Neutrophil (primary cell): Measurements from ENCODE around the gene NUBP1.
"Not testable (repeated sequence)": the region's sequence is repeated elsewhere in the genome, so short reads cannot be mapped to it uniquely, and the experiment has no call there.

Experiments
- H3K27ac ChIP-seq: fragments of 200-600 bp; sonication (generic); 2 replicates; pipeline ENCODE4 v1.5.1; 2016; ENCODE audit warnings: mild to moderate bottlenecking, moderate library complexity
- H3K27me3 ChIP-seq: fragments of 200-600 bp; sonication (generic); 2 replicates; pipeline ENCODE4 v1.6.0; 2016; ENCODE audit warnings: mild to moderate bottlenecking
- H3K36me3 ChIP-seq: fragments of 200-600 bp; sonication (generic); 2 replicates; pipeline ENCODE4 v1.5.1; 2017
- H3K4me1 ChIP-seq, 2 experiments: fragments of 200-600 bp in 1 of 2; sonication (generic) in 1 of 2; 1 replicate in 1 of 2; 2 replicates in 1 of 2; pipeline versions ENCODE4 v1.5.1 to v1.6.1; 2013 to 2016; ENCODE audit warnings: low read depth in 1 of 2, low read length in 1 of 2, mild to moderate bottlenecking in 1 of 2, moderate library complexity in 1 of 2; ENCODE audit not compliant: control insufficient read depth in 1 of 2, insufficient read depth in 1 of 2
- H3K4me3 ChIP-seq, 2 experiments: fragments of 200-600 bp in 1 of 2; sonication (generic) in 1 of 2; 1 replicate in 1 of 2; 2 replicates in 1 of 2; pipeline ENCODE4 v1.5.1; 2013 to 2016; ENCODE audit warnings: low read depth in 1 of 2, low read length in 1 of 2, mild to moderate bottlenecking in 1 of 2, moderate library complexity in 1 of 2
- H3K9me3 ChIP-seq: fragments of 200-600 bp; sonication (generic); 2 replicates; pipeline ENCODE4 v1.5.1; 2016
- TF ChIP-seq, protein P1 (sequence below): fragments of 200-600 bp; sonication (generic); IDR thresholded peaks from 2 replicates; pipeline ENCODE4 v1.5.1; 2016; ENCODE audit warnings: antibody characterized with exemption

The NUBP1 gene

DNA sequence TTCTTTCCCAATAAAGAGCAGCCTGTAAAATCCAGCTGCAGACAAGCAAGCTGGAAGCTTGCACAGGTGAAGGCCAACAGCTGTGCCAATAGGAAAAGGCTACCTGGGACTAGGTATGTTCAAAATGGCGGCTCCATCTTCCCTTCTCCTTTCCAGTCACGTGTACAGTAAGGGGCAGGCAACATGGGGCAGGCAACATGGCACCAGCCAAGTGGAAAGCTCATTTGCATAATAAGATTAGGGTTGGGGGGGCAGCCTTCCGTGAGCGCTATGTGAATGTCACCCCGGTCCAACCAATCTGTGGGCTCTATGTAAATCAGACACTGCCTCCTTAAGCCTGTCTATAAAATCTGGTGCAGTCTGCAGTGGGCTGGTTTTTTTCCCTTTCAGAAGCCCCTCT lies 43.7 kb downstream of the NUBP1 start:
- Histone ChIP-seq H3K27me3 (no peaks in the 10 kb centered on the region), H3K9me3 (no peaks in the 10 kb centered on the region), H3K27ac (no peak overlapping the region), H3K4me1 (peaks cover 0 to 3% of the 10 kb centered on the region in 2 experiments), H3K36me3 (no peaks in the 10 kb centered on the region), H3K4me3 (no peak overlapping the region)
- TF ChIP-seq, protein P1, sequence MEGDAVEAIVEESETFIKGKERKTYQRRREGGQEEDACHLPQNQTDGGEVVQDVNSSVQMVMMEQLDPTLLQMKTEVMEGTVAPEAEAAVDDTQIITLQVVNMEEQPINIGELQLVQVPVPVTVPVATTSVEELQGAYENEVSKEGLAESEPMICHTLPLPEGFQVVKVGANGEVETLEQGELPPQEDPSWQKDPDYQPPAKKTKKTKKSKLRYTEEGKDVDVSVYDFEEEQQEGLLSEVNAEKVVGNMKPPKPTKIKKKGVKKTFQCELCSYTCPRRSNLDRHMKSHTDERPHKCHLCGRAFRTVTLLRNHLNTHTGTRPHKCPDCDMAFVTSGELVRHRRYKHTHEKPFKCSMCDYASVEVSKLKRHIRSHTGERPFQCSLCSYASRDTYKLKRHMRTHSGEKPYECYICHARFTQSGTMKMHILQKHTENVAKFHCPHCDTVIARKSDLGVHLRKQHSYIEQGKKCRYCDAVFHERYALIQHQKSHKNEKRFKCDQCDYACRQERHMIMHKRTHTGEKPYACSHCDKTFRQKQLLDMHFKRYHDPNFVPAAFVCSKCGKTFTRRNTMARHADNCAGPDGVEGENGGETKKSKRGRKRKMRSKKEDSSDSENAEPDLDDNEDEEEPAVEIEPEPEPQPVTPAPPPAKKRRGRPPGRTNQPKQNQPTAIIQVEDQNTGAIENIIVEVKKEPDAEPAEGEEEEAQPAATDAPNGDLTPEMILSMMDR, result no peak

DNA sequence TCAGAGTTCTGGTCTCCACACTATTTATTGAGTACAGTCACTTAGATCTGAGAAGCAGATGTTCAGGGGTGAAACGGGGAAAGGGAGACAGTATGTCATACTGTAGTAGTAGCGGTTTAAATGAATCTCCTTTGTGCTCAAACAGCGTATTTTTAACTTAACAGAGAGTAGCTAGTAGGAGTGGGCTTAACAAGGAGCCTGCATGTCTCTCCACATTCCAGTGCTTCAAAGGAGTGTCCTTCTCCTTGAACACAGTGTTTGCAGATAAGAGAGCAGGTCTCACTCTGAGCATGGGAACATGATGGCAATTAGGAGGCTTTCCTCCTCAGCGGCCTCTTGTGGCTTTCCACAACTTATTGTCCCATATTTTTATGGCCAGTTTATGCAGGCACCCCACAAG lies 45.0 kb downstream of the NUBP1 start:
- not testable (repeated sequence) for H3K9me3 ChIP-seq, H3K27ac ChIP-seq, H3K4me1 ChIP-seq, H3K27me3 ChIP-seq, H3K36me3 ChIP-seq, H3K4me3 ChIP-seq

DNA sequence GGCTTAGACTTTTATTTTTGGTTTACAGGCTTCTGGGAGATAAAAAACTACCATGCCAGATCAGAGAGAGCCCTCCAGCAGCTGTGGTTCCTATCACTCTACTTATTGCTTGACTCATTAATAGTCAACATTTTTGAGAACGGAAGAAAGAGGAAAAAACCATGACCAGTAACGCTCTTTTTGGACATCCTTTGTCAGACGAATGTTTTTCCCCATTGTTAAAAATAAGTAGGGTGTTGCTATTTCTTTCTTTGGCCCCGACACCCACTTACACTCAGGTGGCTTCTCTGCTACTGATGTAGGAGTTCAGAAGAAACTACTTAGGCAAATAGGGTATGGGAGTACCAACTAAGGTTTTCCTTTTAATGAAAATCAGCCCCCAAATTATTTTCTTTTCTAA lies 47.4 kb downstream of the NUBP1 start:
- no peaks in the 10 kb centered on the region for H3K9me3 ChIP-seq
- H3K4me1 ChIP-seq, result peaks cover 0 to 5% of the 10 kb centered on the region in 2 experiments
- H3K4me3 ChIP-seq, result no peak overlapping the region
- H3K27ac ChIP-seq, result no peak overlapping the region
- no peaks in the 10 kb centered on the region for H3K36me3 ChIP-seq
- TF ChIP-seq, protein P1, result no peak
- no peaks in the 10 kb centered on the region for H3K27me3 ChIP-seq

DNA sequence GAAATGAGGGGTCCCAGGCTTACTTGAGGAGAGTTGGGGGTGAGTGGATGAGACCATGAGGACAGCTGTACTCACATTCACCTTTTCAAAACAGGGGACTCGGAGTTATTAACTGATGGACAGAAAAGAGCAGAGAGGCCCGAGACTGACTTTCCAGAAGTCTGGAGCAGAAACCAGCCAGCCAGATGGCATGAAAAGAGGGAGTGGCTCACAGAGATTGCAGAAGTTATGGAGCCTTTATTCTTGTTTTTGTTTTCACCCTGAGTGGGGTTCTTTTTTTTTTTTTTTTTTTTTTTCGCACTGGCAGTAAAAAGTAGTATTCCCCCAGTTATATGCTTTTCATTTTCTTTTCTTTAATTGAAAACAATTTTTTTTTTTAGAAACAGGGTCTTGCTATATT lies 56.1 kb downstream of the NUBP1 start:
- Histone ChIP-seq H3K9me3 (no peaks in the 10 kb centered on the region), H3K27ac (no peak overlapping the region), H3K27me3 (no peaks in the 10 kb centered on the region), H3K36me3 (no peaks in the 10 kb centered on the region), H3K4me1 (no peaks in the 10 kb centered on the region), H3K4me3 (no peak overlapping the region)
- TF ChIP-seq, protein P1, result no peak

DNA sequence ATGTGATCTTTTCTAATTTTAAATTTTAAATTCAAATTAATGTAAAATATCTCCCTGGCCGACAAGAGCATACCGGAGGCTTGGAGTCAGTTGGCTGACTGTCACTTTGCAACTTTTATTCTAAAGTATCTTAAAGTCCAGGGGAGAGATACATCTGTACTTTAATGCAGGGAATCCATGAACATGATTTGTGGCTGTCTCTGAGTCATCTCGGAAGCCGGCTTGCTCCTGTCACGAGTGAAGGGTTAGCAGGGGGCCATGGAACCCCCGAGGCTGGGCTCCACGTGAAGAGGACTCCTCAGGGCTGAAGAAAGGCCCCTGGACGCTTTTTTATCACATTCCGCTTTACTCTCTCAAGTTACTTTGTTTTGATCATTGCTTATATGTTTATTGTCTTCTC lies 61.7 kb downstream of the NUBP1 start:
- Histone ChIP-seq H3K9me3 (no peaks in the 10 kb centered on the region), H3K27ac (no peak overlapping the region), H3K27me3 (no peaks in the 10 kb centered on the region), H3K36me3 (no peaks in the 10 kb centered on the region), H3K4me3 (no peak overlapping the region), H3K4me1 (peaks cover 0 to 8% of the 10 kb centered on the region in 2 experiments)
- TF ChIP-seq, protein P1, result no peak

DNA sequence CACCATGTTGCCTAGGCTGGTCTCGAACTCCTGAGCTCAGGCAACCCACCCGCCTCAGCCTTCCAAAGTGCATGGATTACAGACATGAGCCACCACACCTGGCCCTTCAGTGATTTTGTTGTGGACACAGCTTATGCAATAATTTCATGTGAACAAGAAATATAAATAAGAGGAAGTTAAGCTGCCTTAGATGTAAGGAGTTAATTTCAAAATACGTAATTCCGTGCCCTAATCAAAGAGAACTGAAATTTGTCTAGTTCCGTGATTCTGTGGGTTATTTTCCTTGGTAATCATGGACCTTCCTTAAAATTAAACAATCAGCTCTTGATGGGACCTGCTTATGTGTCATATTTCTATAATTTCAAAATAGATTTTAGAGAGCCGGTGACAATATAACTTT lies 63.1 kb downstream of the NUBP1 start:
- H3K4me3 ChIP-seq, result no peak overlapping the region
- H3K9me3 ChIP-seq, result no peaks in the 10 kb centered on the region
- H3K4me1 ChIP-seq, result peaks cover 0 to 8% of the 10 kb centered on the region in 2 experiments
- TF ChIP-seq, protein P1, result no peak
- H3K36me3 ChIP-seq, result no peaks in the 10 kb centered on the region
- H3K27me3 ChIP-seq, result no peaks in the 10 kb centered on the region
- no peak overlapping the region for H3K27ac ChIP-seq
